Measurements from ENCODE around the gene ABCF1. TPM values are rescaled to one million over a fixed set of nuclear protein-coding genes. Genes with fewer than 3 reads are reported as not detected.
"Not testable (repeated sequence)": the region's sequence is repeated elsewhere in the genome, so short reads cannot be mapped to it uniquely, and the experiment has no call there.

The ABCF1 gene
- 93.7 and 98.2 TPM in 2 replicates for total RNA-seq
- long read RNA-seq, partial matches to known transcripts: 58 of 79 reads
- long read RNA-seq, other reads (novel, unspliced or antisense): 17 of 79 reads

GRCh38 chr6:30571075-30571761, at the start of gene ABCF1:
Gene ABCF1 (plus strand): TSS chr6:30571442. CDS start chr6:30571488, 46 bp downstream.
- H3K4me3 Mint-ChIP-seq: peak within 1 kb of the TSS; percentile 96
- H3K9me3 Mint-ChIP-seq: no peaks in the 10 kb centered on the region
- peak; percentile 98 for DNase-seq (ENCODE audit: low read depth, low spot score)
- H3K4me1 Mint-ChIP-seq: peaks cover 34% of the 10 kb centered on the region
- H3K27me3 Mint-ChIP-seq (ENCODE audit: low read depth): peaks cover 21% of the 10 kb centered on the region
- TF ChIP-seq CTCF (conservative IDR thresholded peaks at IDR 0.05): no peak
- peak within 1 kb of the TSS; percentile 98 for H3K27ac Mint-ChIP-seq (ENCODE audit: unreplicated experiment)
- H3K36me3 Mint-ChIP-seq (ENCODE audit: low read depth): no peaks in the 10 kb centered on the region

- not testable (repeated sequence) for H3K36me3 Mint-ChIP-seq (ENCODE audit: low read depth); H3K4me1 Mint-ChIP-seq; H3K4me3 Mint-ChIP-seq; H3K27ac Mint-ChIP-seq (ENCODE audit: unreplicated experiment); H3K9me3 Mint-ChIP-seq; DNase-seq (ENCODE audit: low read depth, low spot score)
- peaks cover 66% of the 10 kb centered on the region for H3K27me3 Mint-ChIP-seq (ENCODE audit: low read depth)
These were observed 49.3 kb upstream of the ABCF1 start for GRCh38 chr6:30521952-30522351.

- DNase-seq (ENCODE audit: low read depth, low spot score); H3K4me3 Mint-ChIP-seq: not testable (repeated sequence)
These were observed 44.8 kb upstream of the ABCF1 start for GRCh38 chr6:30526444-30526843.

GRCh38 chr6:30529349-30529875, 41.8 kb upstream of the ABCF1 start:
- not testable (repeated sequence) for H3K27ac Mint-ChIP-seq (ENCODE audit: unreplicated experiment); H3K4me1 Mint-ChIP-seq

More at GRCh38 chr6:30526444-30526843, 44.8 kb upstream of the ABCF1 start:
- not testable (repeated sequence) for H3K36me3 Mint-ChIP-seq (ENCODE audit: low read depth); H3K4me1 Mint-ChIP-seq; H3K9me3 Mint-ChIP-seq; H3K27ac Mint-ChIP-seq (ENCODE audit: unreplicated experiment)
- H3K27me3 Mint-ChIP-seq (ENCODE audit: low read depth): peaks cover 69% of the 10 kb centered on the region

GRCh38 chr6:30530014-30530413, 41.2 kb upstream of the ABCF1 start:
- Mint-ChIP-seq H3K4me3 (no peak overlapping the region), H3K4me1 (no peaks in the 10 kb centered on the region), H3K27ac (ENCODE audit: unreplicated experiment) (no peak overlapping the region), H3K9me3 (no peaks in the 10 kb centered on the region), H3K27me3 (ENCODE audit: low read depth) (peaks cover 41% of the 10 kb centered on the region), H3K36me3 (ENCODE audit: low read depth) (no peaks in the 10 kb centered on the region)
- no peak for TF ChIP-seq CTCF (conservative IDR thresholded peaks at IDR 0.05)
- DNase-seq (ENCODE audit: low read depth, low spot score): no peak

More at GRCh38 chr6:30529349-30529875, 41.8 kb upstream of the ABCF1 start:
- H3K27me3 Mint-ChIP-seq (ENCODE audit: low read depth): peaks cover 45% of the 10 kb centered on the region
- H3K36me3 Mint-ChIP-seq (ENCODE audit: low read depth); DNase-seq (ENCODE audit: low read depth, low spot score); H3K4me3 Mint-ChIP-seq; H3K9me3 Mint-ChIP-seq: not testable (repeated sequence)

GRCh38 chr6:30533460-30534294, 37.6 kb upstream of the ABCF1 start:
- no peaks in the 10 kb centered on the region for H3K4me1 Mint-ChIP-seq
- no peak overlapping the region for H3K27ac Mint-ChIP-seq (ENCODE audit: unreplicated experiment)
- H3K9me3 Mint-ChIP-seq: no peaks in the 10 kb centered on the region
- peaks cover 22% of the 10 kb centered on the region for H3K27me3 Mint-ChIP-seq (ENCODE audit: low read depth)
- H3K4me3 Mint-ChIP-seq: no peak overlapping the region
- no peak for TF ChIP-seq CTCF (conservative IDR thresholded peaks at IDR 0.05)
- H3K36me3 Mint-ChIP-seq (ENCODE audit: low read depth): no peaks in the 10 kb centered on the region
- no peak for DNase-seq (ENCODE audit: low read depth, low spot score)

Data from neural crest cell (in vitro differentiated cells).